PC-9 (cell line): ENCODE results near the gene MRPL45.
"Not testable (repeated sequence)": the region's sequence is repeated elsewhere in the genome, so short reads cannot be mapped to it uniquely, and the experiment has no call there.

Experiments used
- EZH2 ChIP-seq: fragments of 200-600 bp; sonication (generic); IDR thresholded peaks from 2 replicates; pipeline ENCODE4 v1.8.0; 2017; ENCODE audit warnings: antibody characterized with exemption, low read depth
- TF ChIP-seq, protein P1 (sequence below): fragments of 200-600 bp; sonication (generic); conservative IDR thresholded peaks from 2 replicates; pipeline ENCODE4 v1.6.1; 2017; ENCODE audit warnings: mixed run types, antibody characterized with exemption, mild to moderate bottlenecking, moderate library complexity

DNA sequence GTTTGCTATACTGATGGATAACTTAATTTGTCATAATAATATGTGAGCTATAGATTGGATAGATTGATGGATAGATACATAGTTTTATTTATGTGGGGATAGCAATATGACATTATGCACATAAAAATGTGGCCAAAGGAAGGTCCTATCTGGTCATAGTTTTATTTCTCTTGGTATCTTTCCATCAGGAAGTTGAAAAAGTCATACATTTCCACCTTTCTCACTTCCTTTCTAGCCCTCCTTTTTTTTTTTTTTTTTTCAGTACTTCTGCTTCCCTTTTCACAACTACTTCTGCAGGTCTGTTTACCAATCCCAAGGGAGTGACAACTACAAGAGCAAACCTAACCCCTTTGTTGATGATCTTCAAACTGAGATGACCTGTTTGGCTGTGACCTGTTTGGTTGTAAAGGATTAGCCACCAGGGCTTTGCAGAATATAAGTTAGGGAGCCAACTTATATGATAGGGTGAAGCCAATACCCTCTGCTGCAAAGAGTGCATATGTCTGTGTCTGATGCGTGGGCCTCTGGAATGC, 30.9 kb upstream of the MRPL45 start:
- TF ChIP-seq, protein P1, sequence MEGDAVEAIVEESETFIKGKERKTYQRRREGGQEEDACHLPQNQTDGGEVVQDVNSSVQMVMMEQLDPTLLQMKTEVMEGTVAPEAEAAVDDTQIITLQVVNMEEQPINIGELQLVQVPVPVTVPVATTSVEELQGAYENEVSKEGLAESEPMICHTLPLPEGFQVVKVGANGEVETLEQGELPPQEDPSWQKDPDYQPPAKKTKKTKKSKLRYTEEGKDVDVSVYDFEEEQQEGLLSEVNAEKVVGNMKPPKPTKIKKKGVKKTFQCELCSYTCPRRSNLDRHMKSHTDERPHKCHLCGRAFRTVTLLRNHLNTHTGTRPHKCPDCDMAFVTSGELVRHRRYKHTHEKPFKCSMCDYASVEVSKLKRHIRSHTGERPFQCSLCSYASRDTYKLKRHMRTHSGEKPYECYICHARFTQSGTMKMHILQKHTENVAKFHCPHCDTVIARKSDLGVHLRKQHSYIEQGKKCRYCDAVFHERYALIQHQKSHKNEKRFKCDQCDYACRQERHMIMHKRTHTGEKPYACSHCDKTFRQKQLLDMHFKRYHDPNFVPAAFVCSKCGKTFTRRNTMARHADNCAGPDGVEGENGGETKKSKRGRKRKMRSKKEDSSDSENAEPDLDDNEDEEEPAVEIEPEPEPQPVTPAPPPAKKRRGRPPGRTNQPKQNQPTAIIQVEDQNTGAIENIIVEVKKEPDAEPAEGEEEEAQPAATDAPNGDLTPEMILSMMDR = not testable (repeated sequence)
- TF ChIP-seq EZH2 = not testable (repeated sequence)
